SK-N-SH (cell line): ENCODE results near the gene NOA1.

ENCODE experiments used
- ELF1 ChIP-seq: IDR thresholded peaks from 2 replicates; pipeline ENCODE4 v1.4.0; 2012
- EP300 ChIP-seq, 2 experiments: IDR thresholded peaks; 2 replicates each; pipeline versions ENCODE4 v1.4.0 to v1.6.1; 2012; ENCODE audit warnings: borderline replicate concordance in 1 of 2, low read depth in 1 of 2, low read length in 1 of 2
- GATA2 ChIP-seq: sonication (generic); formaldehyde crosslinking; IDR thresholded peaks from 2 replicates; pipeline ENCODE4 v1.5.0; 2020; ENCODE audit warnings: mild to moderate bottlenecking, missing genetic modification reagents
- POLR2AphosphoS5 ChIP-seq: IDR thresholded peaks from 2 replicates; pipeline ENCODE4 v1.6.1; 2012; ENCODE audit warnings: low read depth, low read length
- RAD21 ChIP-seq: IDR thresholded peaks from 2 replicates; pipeline ENCODE4 v1.6.1; 2012; ENCODE audit warnings: mild to moderate bottlenecking, low read length
- SIN3A ChIP-seq: IDR thresholded peaks from 2 replicates; pipeline ENCODE4 v1.6.1; 2012; ENCODE audit warnings: low read depth, mild to moderate bottlenecking, low read length, moderate library complexity, borderline replicate concordance
- SMC3 ChIP-seq: IDR thresholded peaks from 2 replicates; pipeline ENCODE4 v1.6.1; 2012; ENCODE audit warnings: low read depth, low read length, improper control_type of control experiment
- TCF12 ChIP-seq: IDR thresholded peaks from 2 replicates; pipeline ENCODE4 v1.4.0; 2012
- YY1 ChIP-seq: IDR thresholded peaks from 2 replicates; pipeline ENCODE4 v1.4.0; 2012; ENCODE audit warnings: low read depth, mild to moderate bottlenecking
- TF ChIP-seq, protein P1 (sequence below): fragments of 150-350 bp; IDR thresholded peaks from 2 replicates; pipeline ENCODE4 v1.6.1; 2017; ENCODE audit warnings: antibody characterized with exemption, low read length, low read depth, borderline replicate concordance
- TF ChIP-seq, protein P2 (sequence below): IDR thresholded peaks from 2 replicates; pipeline ENCODE4; 2012
- TF ChIP-seq, protein P3 (sequence below): fragments of 200-600 bp; sonication (generic); IDR thresholded peaks from 2 replicates; pipeline ENCODE4 v1.6.1; 2017; ENCODE audit warnings: antibody characterized with exemption, mild to moderate bottlenecking, moderate library complexity
- TF ChIP-seq, protein P4 (sequence below): IDR thresholded peaks from 2 replicates; pipeline ENCODE4 v1.6.1; 2012; ENCODE audit warnings: mild to moderate bottlenecking, low read depth, low read length, moderate library complexity

DNA sequence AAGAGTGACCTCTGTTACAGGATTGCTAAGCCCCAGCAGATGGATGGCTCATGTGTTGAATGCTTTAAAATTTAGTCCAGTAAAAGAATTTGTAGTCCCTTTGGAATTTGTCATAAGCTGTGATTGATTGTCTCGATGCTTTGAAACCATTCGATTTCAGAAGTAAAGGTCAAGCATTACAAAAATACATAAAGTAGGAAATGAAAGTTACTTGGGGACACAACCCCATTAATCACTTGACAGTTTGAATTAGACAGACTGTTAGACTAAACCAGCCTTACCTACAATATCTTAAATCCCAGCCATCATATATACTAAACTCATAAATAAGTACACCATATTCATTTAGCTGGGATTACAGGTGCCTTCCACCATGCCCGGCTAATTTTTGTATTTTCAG lies 63.1 kb downstream of the NOA1 start:
- TF ChIP-seq, protein P1, sequence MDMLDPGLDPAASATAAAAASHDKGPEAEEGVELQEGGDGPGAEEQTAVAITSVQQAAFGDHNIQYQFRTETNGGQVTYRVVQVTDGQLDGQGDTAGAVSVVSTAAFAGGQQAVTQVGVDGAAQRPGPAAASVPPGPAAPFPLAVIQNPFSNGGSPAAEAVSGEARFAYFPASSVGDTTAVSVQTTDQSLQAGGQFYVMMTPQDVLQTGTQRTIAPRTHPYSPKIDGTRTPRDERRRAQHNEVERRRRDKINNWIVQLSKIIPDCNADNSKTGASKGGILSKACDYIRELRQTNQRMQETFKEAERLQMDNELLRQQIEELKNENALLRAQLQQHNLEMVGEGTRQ, result no peak
- TF ChIP-seq, protein P2, sequence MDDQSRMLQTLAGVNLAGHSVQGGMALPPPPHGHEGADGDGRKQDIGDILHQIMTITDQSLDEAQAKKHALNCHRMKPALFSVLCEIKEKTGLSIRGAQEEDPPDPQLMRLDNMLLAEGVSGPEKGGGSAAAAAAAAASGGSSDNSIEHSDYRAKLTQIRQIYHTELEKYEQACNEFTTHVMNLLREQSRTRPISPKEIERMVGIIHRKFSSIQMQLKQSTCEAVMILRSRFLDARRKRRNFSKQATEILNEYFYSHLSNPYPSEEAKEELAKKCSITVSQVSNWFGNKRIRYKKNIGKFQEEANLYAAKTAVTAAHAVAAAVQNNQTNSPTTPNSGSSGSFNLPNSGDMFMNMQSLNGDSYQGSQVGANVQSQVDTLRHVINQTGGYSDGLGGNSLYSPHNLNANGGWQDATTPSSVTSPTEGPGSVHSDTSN, result 0 out of 2 replicates have a peak, but pooled peaks have one; percentile 12
- TF ChIP-seq, protein P3, sequence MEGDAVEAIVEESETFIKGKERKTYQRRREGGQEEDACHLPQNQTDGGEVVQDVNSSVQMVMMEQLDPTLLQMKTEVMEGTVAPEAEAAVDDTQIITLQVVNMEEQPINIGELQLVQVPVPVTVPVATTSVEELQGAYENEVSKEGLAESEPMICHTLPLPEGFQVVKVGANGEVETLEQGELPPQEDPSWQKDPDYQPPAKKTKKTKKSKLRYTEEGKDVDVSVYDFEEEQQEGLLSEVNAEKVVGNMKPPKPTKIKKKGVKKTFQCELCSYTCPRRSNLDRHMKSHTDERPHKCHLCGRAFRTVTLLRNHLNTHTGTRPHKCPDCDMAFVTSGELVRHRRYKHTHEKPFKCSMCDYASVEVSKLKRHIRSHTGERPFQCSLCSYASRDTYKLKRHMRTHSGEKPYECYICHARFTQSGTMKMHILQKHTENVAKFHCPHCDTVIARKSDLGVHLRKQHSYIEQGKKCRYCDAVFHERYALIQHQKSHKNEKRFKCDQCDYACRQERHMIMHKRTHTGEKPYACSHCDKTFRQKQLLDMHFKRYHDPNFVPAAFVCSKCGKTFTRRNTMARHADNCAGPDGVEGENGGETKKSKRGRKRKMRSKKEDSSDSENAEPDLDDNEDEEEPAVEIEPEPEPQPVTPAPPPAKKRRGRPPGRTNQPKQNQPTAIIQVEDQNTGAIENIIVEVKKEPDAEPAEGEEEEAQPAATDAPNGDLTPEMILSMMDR, result no peak
- TF ChIP-seq ELF1, result no peak
- TF ChIP-seq, protein P4, sequence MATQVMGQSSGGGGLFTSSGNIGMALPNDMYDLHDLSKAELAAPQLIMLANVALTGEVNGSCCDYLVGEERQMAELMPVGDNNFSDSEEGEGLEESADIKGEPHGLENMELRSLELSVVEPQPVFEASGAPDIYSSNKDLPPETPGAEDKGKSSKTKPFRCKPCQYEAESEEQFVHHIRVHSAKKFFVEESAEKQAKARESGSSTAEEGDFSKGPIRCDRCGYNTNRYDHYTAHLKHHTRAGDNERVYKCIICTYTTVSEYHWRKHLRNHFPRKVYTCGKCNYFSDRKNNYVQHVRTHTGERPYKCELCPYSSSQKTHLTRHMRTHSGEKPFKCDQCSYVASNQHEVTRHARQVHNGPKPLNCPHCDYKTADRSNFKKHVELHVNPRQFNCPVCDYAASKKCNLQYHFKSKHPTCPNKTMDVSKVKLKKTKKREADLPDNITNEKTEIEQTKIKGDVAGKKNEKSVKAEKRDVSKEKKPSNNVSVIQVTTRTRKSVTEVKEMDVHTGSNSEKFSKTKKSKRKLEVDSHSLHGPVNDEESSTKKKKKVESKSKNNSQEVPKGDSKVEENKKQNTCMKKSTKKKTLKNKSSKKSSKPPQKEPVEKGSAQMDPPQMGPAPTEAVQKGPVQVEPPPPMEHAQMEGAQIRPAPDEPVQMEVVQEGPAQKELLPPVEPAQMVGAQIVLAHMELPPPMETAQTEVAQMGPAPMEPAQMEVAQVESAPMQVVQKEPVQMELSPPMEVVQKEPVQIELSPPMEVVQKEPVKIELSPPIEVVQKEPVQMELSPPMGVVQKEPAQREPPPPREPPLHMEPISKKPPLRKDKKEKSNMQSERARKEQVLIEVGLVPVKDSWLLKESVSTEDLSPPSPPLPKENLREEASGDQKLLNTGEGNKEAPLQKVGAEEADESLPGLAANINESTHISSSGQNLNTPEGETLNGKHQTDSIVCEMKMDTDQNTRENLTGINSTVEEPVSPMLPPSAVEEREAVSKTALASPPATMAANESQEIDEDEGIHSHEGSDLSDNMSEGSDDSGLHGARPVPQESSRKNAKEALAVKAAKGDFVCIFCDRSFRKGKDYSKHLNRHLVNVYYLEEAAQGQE, result no peak
- no peak for TF ChIP-seq EP300 (IDR thresholded peaks at IDR 0.05; ENCODE audit: borderline replicate concordance in 1 of 2, low read depth in 1 of 2, low read length in 1 of 2)
- no peak for TF ChIP-seq RAD21
- no peak for TF ChIP-seq SIN3A
- TF ChIP-seq GATA2 (CRISPR knock-in tag), result no peak
- TF ChIP-seq POLR2AphosphoS5, result no peak
- TF ChIP-seq TCF12, result no peak
- no peak for TF ChIP-seq SMC3
- TF ChIP-seq YY1, result no peak
